Stimulated activated CD8-positive, alpha-beta memory T cell treated with anti-CD3 and anti-CD28 coated beads, Interleukin-15, amount 100 ng/mL, for 48 hours (primary cell): Measurements from ENCODE around the gene CFAP119.

Experiments
- DNase-seq, 2 donors: peaks; one replicate each; pipeline ENCODE4 v3.0.0-alpha.2; 2020; ENCODE audit warnings: low read depth in 2 of 2

The CFAP119 gene

DNA sequence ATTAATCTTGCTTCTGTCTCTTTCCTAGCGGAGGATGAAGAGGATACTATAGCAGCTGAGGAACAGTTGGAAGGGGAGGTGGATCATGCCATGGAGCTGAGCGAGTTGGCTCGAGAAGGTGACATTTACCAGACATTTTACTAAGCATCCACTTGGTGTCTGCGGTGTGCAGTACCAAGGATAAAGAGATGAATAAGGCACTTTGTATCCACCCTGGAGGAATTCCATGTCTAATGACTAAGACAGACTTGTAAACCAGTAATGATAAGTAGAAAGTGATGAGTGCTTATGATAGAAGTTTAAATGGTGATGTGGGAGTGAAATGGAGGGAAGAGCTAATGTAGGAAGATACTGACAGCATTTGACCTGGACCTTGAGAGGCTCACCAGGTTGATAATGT is 50.9 kb downstream of the CFAP119 start:
- DNase-seq: no peak
